ENCODE data around the gene PRRT1.

Gene PRRT1

GRCh38 chr6:32109765-32110160, 42.0 kb downstream of the PRRT1 start:
- Histone ChIP-seq H3K4me3 (ENCODE audit: insufficient read depth, low read length, poor library complexity, severe bottlenecking) (no peak overlapping the region), H3K79me2 (ENCODE audit: insufficient read depth, low read length) (no peaks in the 10 kb centered on the region), H3K9ac (ENCODE audit: low read length) (no peak overlapping the region), H3K27ac (ENCODE audit: low read depth, low read length) (no peak overlapping the region), H3K9me2 (replicated peaks; ENCODE audit: insufficient read depth, low read length) (no peaks in the 10 kb centered on the region), H3K4me2 (ENCODE audit: low read depth, low read length, poor library complexity, severe bottlenecking) (no peak overlapping the region), H3K36me3 (ENCODE audit: low read length) (no peaks in the 10 kb centered on the region), H3F3A (ENCODE audit: insufficient read depth) (no peaks in the 10 kb centered on the region), H4K20me1 (ENCODE audit: low read depth, low read length) (no peaks in the 10 kb centered on the region), H3K9me3 (ENCODE audit: insufficient read depth, low read length) (no peaks in the 10 kb centered on the region), H2AFZ (ENCODE audit: low read depth, low read length, severe bottlenecking) (no peak overlapping the region), H3K27me3 (ENCODE audit: low read length) (no peaks in the 10 kb centered on the region)
- no peak for TF ChIP-seq CTCF (IDR thresholded peaks at IDR 0.05; ENCODE audit: insufficient read depth, low read length, poor library complexity, severe bottlenecking)
- no peak for TF ChIP-seq EZH2phosphoT487 (conservative IDR thresholded peaks at IDR 0.05; ENCODE audit: low read length)

DNA sequence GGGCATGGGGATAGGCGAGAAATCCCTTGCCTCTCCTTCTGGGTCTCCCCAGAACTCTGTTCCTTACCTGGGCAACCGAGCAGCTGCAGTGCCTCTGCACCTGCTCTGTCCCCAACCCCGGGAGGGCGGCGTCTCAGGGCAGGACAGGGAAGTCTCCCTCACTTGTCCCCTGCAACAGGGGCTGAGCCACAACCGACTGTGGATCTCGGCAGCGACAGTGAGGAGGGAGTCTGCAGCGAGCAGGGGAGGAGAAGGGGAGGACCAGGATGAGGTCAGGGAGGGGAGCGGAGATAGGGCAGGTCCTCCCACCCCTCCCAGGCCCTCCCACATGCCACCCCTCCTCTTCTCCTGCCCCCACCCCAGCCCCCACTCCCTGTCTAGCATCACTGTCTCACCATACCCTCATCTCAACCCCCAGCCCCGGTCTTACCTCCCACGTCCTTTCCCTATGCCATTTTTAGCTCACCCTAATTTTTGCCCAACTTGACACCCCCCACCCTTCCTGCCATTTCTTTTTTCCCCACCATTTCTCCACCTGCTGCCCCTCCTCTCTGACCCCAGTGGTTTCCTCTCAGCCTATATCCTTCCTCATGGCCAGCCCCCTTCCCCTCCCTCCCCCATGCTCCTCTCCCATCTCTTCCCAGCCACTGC, 42.5 kb downstream of the PRRT1 start, which contains the start of gene TNXB:
Gene TNXB, minus strand, starts transcription at position 225 of the 651 bp plus-strand sequence. CDS start 11,140 bp downstream, outside the sequence.
- Histone ChIP-seq H3K36me3 (ENCODE audit: low read length) (no peaks in the 10 kb centered on the region), H3K4me3 (ENCODE audit: insufficient read depth, low read length, poor library complexity, severe bottlenecking) (no peak within 1 kb of the TSS), H4K20me1 (ENCODE audit: low read depth, low read length) (no peaks in the 10 kb centered on the region), H3K9me3 (ENCODE audit: insufficient read depth, low read length) (no peaks in the 10 kb centered on the region), H3K27ac (ENCODE audit: low read depth, low read length) (no peak within 1 kb of the TSS), H3K79me2 (ENCODE audit: insufficient read depth, low read length) (no peaks in the 10 kb centered on the region), H2AFZ (ENCODE audit: low read depth, low read length, severe bottlenecking) (no peak within 1 kb of the TSS), H3K4me2 (ENCODE audit: low read depth, low read length, poor library complexity, severe bottlenecking) (no peak within 1 kb of the TSS), H3K9me2 (replicated peaks; ENCODE audit: insufficient read depth, low read length) (no peaks in the 10 kb centered on the region), H3K9ac (ENCODE audit: low read length) (no peak within 1 kb of the TSS), H3F3A (ENCODE audit: insufficient read depth) (no peaks in the 10 kb centered on the region), H3K27me3 (ENCODE audit: low read length) (no peaks in the 10 kb centered on the region)
- no peak for TF ChIP-seq EZH2phosphoT487 (conservative IDR thresholded peaks at IDR 0.05; ENCODE audit: low read length)
- no peak for TF ChIP-seq CTCF (IDR thresholded peaks at IDR 0.05; ENCODE audit: insufficient read depth, low read length, poor library complexity, severe bottlenecking)

DNA sequence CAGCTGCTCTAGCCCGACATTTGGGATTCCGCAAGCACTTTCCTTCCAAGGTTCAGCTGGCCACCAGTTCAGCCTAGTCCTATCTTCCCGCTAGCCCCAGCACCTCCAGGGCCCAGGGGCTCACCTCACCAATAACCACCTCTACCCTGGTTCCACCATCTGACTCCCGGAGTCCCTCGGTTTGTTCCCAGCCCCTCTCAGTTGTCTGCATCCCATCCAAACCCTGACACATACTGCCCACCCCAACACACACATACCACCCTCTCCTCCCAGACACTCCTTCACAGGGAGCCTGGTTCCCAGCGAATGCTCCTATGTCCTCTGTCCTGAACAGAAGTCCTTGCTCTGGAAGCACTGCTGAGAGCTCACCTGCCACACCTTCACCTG, 43.0 kb downstream of the PRRT1 start:
- Histone ChIP-seq H3K79me2 (ENCODE audit: insufficient read depth, low read length) (no peaks in the 10 kb centered on the region), H3K4me3 (ENCODE audit: insufficient read depth, low read length, poor library complexity, severe bottlenecking) (no peak overlapping the region)

More for the DNA sequence above, 43.0 kb downstream of the PRRT1 start:
- Histone ChIP-seq H3K27ac (ENCODE audit: low read depth, low read length) (no peak overlapping the region), H3F3A (ENCODE audit: insufficient read depth) (no peaks in the 10 kb centered on the region), H3K9me3 (ENCODE audit: insufficient read depth, low read length) (no peaks in the 10 kb centered on the region), H3K9me2 (replicated peaks; ENCODE audit: insufficient read depth, low read length) (no peaks in the 10 kb centered on the region), H3K27me3 (ENCODE audit: low read length) (no peaks in the 10 kb centered on the region), H3K9ac (ENCODE audit: low read length) (no peak overlapping the region), H4K20me1 (ENCODE audit: low read depth, low read length) (no peaks in the 10 kb centered on the region), H3K4me2 (ENCODE audit: low read depth, low read length, poor library complexity, severe bottlenecking) (no peak overlapping the region), H3K36me3 (ENCODE audit: low read length) (no peaks in the 10 kb centered on the region), H2AFZ (ENCODE audit: low read depth, low read length, severe bottlenecking) (no peak overlapping the region)
- TF ChIP-seq CTCF (IDR thresholded peaks at IDR 0.05; ENCODE audit: insufficient read depth, low read length, poor library complexity, severe bottlenecking) (no peak), EZH2phosphoT487 (conservative IDR thresholded peaks at IDR 0.05; ENCODE audit: low read length) (no peak)

Measured in SU-DHL-6 (cell line).